ENCODE results near the gene RBP3. TPM values are rescaled to one million over a fixed set of nuclear protein-coding genes. Genes with fewer than 3 reads are reported as not detected.

RBP3 gene
- total RNA-seq, 1 experiment from 2014 or later = not detected

DNA sequence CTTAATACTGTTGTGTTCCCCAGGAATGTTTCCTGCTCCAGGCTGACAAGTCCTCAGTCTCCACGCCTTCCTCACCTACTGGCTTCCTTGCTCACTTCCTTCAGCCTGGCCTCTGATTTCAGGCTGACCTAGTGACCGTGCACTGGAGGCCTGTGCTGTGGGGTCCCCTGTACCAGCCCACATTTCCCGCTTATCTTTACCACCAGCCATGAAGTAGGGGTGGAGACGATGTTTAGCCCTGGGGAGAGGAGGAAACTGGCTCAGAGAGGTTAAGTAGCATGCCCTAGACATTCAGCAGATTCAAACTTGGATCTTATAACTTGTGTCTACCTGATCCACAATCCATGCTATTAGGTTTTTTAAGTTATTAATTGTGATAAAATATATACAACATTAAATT is 40.7 kb downstream of the RBP3 start:
- Histone ChIP-seq H4K5ac (ENCODE audit: insufficient read length, low read depth, low read length) (no peak overlapping the region), H2AFZ (ENCODE audit: low read length) (no peak overlapping the region), H3K14ac (ENCODE audit: insufficient read depth, low read length) (no peak overlapping the region), H3K27ac (ENCODE audit: insufficient read length, low read depth, low read length) (no peak overlapping the region), H3K79me2 (ENCODE audit: insufficient read depth, low read length) (no peaks in the 10 kb centered on the region), H3K27me3 (ENCODE audit: insufficient read depth, low read length) (no peaks in the 10 kb centered on the region), H2BK12ac (ENCODE audit: insufficient read length, low read depth, low read length) (no peak overlapping the region), H3K9me3 (ENCODE audit: control insufficient read depth, low read depth, low read length) (no peaks in the 10 kb centered on the region), H4K20me1 (ENCODE audit: control insufficient read depth, insufficient read depth, insufficient read length) (no peaks in the 10 kb centered on the region), H3K79me1 (ENCODE audit: insufficient read depth, low read depth, low read length, poor library complexity, severe bottlenecking) (no peaks in the 10 kb centered on the region), H2BK120ac (ENCODE audit: low read depth, low read length, poor library complexity, severe bottlenecking) (no peak overlapping the region), H3K23ac (ENCODE audit: insufficient read length, low read depth, low read length) (no peak overlapping the region), H3K23me2 (ENCODE audit: insufficient read length, low read depth, low read length, poor library complexity, severe bottlenecking) (peaks cover 6% of the 10 kb centered on the region), H3K4me2 (ENCODE audit: insufficient read depth, insufficient read length, low read length) (no peak overlapping the region), H3K56ac (ENCODE audit: insufficient read length, low read depth, low read length) (no peak overlapping the region), H2BK5ac (ENCODE audit: insufficient read length, low read length) (no peak overlapping the region), H4K91ac (ENCODE audit: insufficient read length, low read depth, low read length) (no peak overlapping the region), H3K4ac (ENCODE audit: low read depth, low read length) (no peak overlapping the region), H3K18ac (ENCODE audit: insufficient read length, low read depth, low read length) (no peak overlapping the region), H2BK20ac (ENCODE audit: low read depth, low read length, poor library complexity, severe bottlenecking) (no peak overlapping the region), H3K4me1 (ENCODE audit: insufficient read depth, low read length) (no peaks in the 10 kb centered on the region), H4K8ac (replicated peaks; ENCODE audit: insufficient read length, low read depth, low read length) (no peak overlapping the region), H2BK15ac (ENCODE audit: low read depth, low read length) (no peak overlapping the region), H3T11ph (ENCODE audit: low read length) (no peak overlapping the region), H3K9ac (ENCODE audit: extremely low read depth, insufficient read length, low read length) (no peak overlapping the region), H2AK5ac (ENCODE audit: insufficient read length, low read length) (no peak overlapping the region)
- peaks cover 35% of the 10 kb centered on the region for H3K27me3 Mint-ChIP-seq (ENCODE audit: low read depth)
- no peak overlapping the region for H3K4me3 Mint-ChIP-seq
- DNase-seq = peak; percentile 10
- TF ChIP-seq, protein P1, sequence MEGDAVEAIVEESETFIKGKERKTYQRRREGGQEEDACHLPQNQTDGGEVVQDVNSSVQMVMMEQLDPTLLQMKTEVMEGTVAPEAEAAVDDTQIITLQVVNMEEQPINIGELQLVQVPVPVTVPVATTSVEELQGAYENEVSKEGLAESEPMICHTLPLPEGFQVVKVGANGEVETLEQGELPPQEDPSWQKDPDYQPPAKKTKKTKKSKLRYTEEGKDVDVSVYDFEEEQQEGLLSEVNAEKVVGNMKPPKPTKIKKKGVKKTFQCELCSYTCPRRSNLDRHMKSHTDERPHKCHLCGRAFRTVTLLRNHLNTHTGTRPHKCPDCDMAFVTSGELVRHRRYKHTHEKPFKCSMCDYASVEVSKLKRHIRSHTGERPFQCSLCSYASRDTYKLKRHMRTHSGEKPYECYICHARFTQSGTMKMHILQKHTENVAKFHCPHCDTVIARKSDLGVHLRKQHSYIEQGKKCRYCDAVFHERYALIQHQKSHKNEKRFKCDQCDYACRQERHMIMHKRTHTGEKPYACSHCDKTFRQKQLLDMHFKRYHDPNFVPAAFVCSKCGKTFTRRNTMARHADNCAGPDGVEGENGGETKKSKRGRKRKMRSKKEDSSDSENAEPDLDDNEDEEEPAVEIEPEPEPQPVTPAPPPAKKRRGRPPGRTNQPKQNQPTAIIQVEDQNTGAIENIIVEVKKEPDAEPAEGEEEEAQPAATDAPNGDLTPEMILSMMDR (conservative IDR thresholded peaks at IDR 0.05) = no peak
- peaks cover 3 to 5% of the 10 kb centered on the region in 2 experiments for H3K4me1 Mint-ChIP-seq
- peaks cover 12 to 20% of the 10 kb centered on the region in 2 experiments for H3K9me3 Mint-ChIP-seq
- WGBS (ENCODE audit: extremely low coverage, insufficient read length, low lambda C conversion rate) = no CpG with 5 or more reads among the region's 4 CpGs
- 0 out of 7 replicates have a peak overlapping the region, but pooled peaks of 1 of the 3 experiments have one; percentile 37 for H3K27ac Mint-ChIP-seq
- peaks cover 2 to 8% (median 5%) of the 10 kb centered on the region in 3 experiments; a peak in 5 of 7 replicates for H3K36me3 Mint-ChIP-seq (ENCODE audit: insufficient read depth in 1 of 3, low read depth in 3 of 3)
